A549 (cell line): ENCODE results near the gene FCAMR. TPM values are rescaled to one million over a fixed set of nuclear protein-coding genes. Genes with fewer than 3 reads are reported as not detected.

Experiments
- ATAC-seq, 2 experiments: fragments of 200-7000 bp in 1 of 2; fragments of >200 bp in 1 of 2; cut with Nextera tagmentation in 1 of 2; cut with Tn5 transposase in 1 of 2; 3 replicates each; pipeline versions ENCODE4 v1.8.0 to v1.9.1; 2018 to 2020; ENCODE audit warnings: mild to moderate bottlenecking in 1 of 2, moderate library complexity in 1 of 2
- CTCF ChIA-PET: fragments of 300-600 bp; sonication (Branson Sonifier 250); formaldehyde crosslinking; extraction: SDS; loops from one replicate; lab custom pipeline; 2021; ENCODE audit warnings: antibody characterized with exemption, inconsistent platforms; lab: Yijun Ruan, JAX
- POLR2A ChIA-PET: fragments of 350-600 bp; formaldehyde crosslinking; extraction: SDS; loops from one replicate; lab custom pipeline; 2021; ENCODE audit warnings: antibody characterized with exemption, inconsistent platforms; lab: Yijun Ruan, JAX
- DNase-seq, 2 experiments: peaks; one replicate each; pipeline versions ENCODE4 v3.0.0 to v3.0.0-alpha.2; 2011 to 2016; ENCODE audit warnings: low read depth in 1 of 2, low spot score in 1 of 2
- FAIRE-seq: peaks from 2 replicates; lab custom pipeline; 2011; peaks lifted over from hg19 to GRCh38; lab: Jason Lieb, UNC
- H3K27ac ChIP-seq, 2 experiments: fragments of >200 bp; sonication (Bioruptor Twin); formaldehyde crosslinking; 3 replicates each; pipeline ENCODE4 v1.5.1; 2016 to 2017
- H3K4me1 ChIP-seq: fragments of >200 bp; sonication (Bioruptor Twin); formaldehyde crosslinking; 3 replicates; pipeline ENCODE4 v1.6.1; 2016
- H3K4me2 ChIP-seq: fragments of >200 bp; sonication (Bioruptor Twin); formaldehyde crosslinking; 3 replicates; pipeline ENCODE4 v1.6.1; 2016
- H3K4me3 ChIP-seq: fragments of >200 bp; sonication (Bioruptor Twin); formaldehyde crosslinking; 3 replicates; pipeline ENCODE4 v1.5.1; 2016
- H3K9me3 ChIP-seq: fragments of >200 bp; sonication (Bioruptor Twin); formaldehyde crosslinking; 3 replicates; pipeline ENCODE4 v1.6.1; 2016
- CBX2 ChIP-seq: fragments of 200-600 bp; sonication (generic); IDR thresholded peaks from 2 replicates; pipeline ENCODE4 v1.6.1; 2016; ENCODE audit warnings: low read depth, mild to moderate bottlenecking, borderline replicate concordance
- CEBPB ChIP-seq, 2 experiments: fragments of >200 bp in 1 of 2; sonication (Bioruptor Twin) in 1 of 2; formaldehyde crosslinking in 1 of 2; IDR thresholded peaks; 2 replicates each; pipeline ENCODE4 v1.6.1; 2012 to 2016
- CHD4 ChIP-seq: fragments of 200-600 bp; sonication (generic); IDR thresholded peaks from 2 replicates; pipeline ENCODE4 v1.6.1; 2016; ENCODE audit warnings: antibody characterized with exemption, mild to moderate bottlenecking, borderline replicate concordance
- ELK1 ChIP-seq: fragments of 150-350 bp; IDR thresholded peaks from 2 replicates; pipeline ENCODE4 v1.6.1; 2014; ENCODE audit warnings: low read depth, mild to moderate bottlenecking, low read length
- EP300 ChIP-seq, 2 experiments: fragments of >200 bp; sonication (Bioruptor Twin); formaldehyde crosslinking; IDR thresholded peaks; 2 replicates in 1 of 2; 3 replicates in 1 of 2; pipeline ENCODE4 v1.6.1; 2016 to 2017
- FOSL2 ChIP-seq, 2 experiments: fragments of 450-650 bp in 1 of 2; fragments of >200 bp in 1 of 2; sonication (Bioruptor Twin) in 1 of 2; formaldehyde crosslinking; IDR thresholded peaks; 2 replicates each; pipeline versions ENCODE4 v1.5.0 to v1.6.1; 2016 to 2020; ENCODE audit warnings: mild to moderate bottlenecking in 1 of 2, moderate library complexity in 1 of 2
- FOXS1 ChIP-seq: fragments of 250-450 bp; sonication (Bioruptor Pico); IDR thresholded peaks from 2 replicates; pipeline ENCODE4 v1.5.0; 2020; ENCODE audit warnings: mild to moderate bottlenecking, moderate library complexity
- JUN ChIP-seq, 2 experiments: fragments of >200 bp; sonication (Bioruptor Twin); formaldehyde crosslinking; IDR thresholded peaks; 2 replicates in 1 of 2; 3 replicates in 1 of 2; pipeline ENCODE4 v1.6.1; 2016 to 2017
- MAZ ChIP-seq: fragments of 150-350 bp; IDR thresholded peaks from 2 replicates; pipeline ENCODE4 v1.6.1; 2014; ENCODE audit warnings: antibody characterized with exemption, low read depth, low read length, borderline replicate concordance
- NR3C1 ChIP-seq: fragments of >200 bp; sonication (Bioruptor Twin); formaldehyde crosslinking; IDR thresholded peaks from 3 replicates; pipeline ENCODE4 v1.6.1; 2017
- RFX5 ChIP-seq: fragments of 450-650 bp; IDR thresholded peaks from 2 replicates; pipeline ENCODE4 v1.7.1; 2014; ENCODE audit warnings: antibody characterized with exemption, mild to moderate bottlenecking, moderate library complexity
- SMC3 ChIP-seq: fragments of >200 bp; sonication (Bioruptor Twin); formaldehyde crosslinking; IDR thresholded peaks from 3 replicates; pipeline ENCODE4 v1.6.1; 2018; ENCODE audit warnings: inconsistent platforms
- SREBF2 ChIP-seq: fragments of 450-650 bp; IDR thresholded peaks from 2 replicates; pipeline ENCODE4 v1.6.1; 2014; ENCODE audit warnings: mild to moderate bottlenecking, moderate library complexity
- ZNF302 ChIP-seq: fragments of 250-450 bp; sonication (Bioruptor Pico); IDR thresholded peaks from 2 replicates; pipeline ENCODE4 v1.9.0; 2021; ENCODE audit warnings: inconsistent platforms, mild to moderate bottlenecking, moderate library complexity
- WGBS: methylation state at CpG from one replicate; pipeline ENCODE4 v1.1.6; 2017; ENCODE audit errors: missing lambda C conversion rate; 5-methylcytosine and 5-hydroxymethylcytosine counted together
- polyA plus RNA-seq, 4 experiments: library from polyadenylated mRNA; depleted of rRNA in 3 of 4; stranded (reverse); fragments of >200 nt; fragmentation: RNase III in 1 of 4; extraction: RNeasy Plus Mini Kit Qiagen cat#74134 plus additional on column Dnase treatment in 1 of 4; gene quantifications; 2 replicates in 3 of 4; 3 replicates in 1 of 4; pipeline ENCODE4 v1.2.3, GENCODE V29; 2011 to 2017
- TF ChIP-seq, protein P1 (sequence below): IDR thresholded peaks from 2 replicates; pipeline ENCODE4 v1.6.1; 2012
- TF ChIP-seq, protein P2 (sequence below): fragments of >200 bp; sonication (Bioruptor Twin); formaldehyde crosslinking; IDR thresholded peaks from 3 replicates; pipeline ENCODE4 v1.6.1; 2016

The FCAMR gene
- polyA plus RNA-seq, 2 of the 4 experiments (the other 2 are of a cell fraction) = not detected

GRCh38 chr1:207017615-207018559 lies 47.6 kb upstream of the FCAMR start:
- FAIRE-seq = no peak
- no peak overlapping the region for H3K4me2 ChIP-seq
- WGBS = 89% methylated on average over 7 of the region's 7 CpGs
- no peak for TF ChIP-seq ZNF302 (CRISPR knock-in tag)
- TF ChIP-seq, all 56 proteins: peak for 0
- ATAC-seq (no peak), DNase-seq (no peak)
- Histone ChIP-seq H3K9me3 (no peaks in the 10 kb centered on the region), H3K4me3 (no peak overlapping the region), H3K27ac (peak overlapping the region; percentile 86 to 89; a peak in 3 of 6 replicates), H3K4me1 (peaks cover 43% of the 10 kb centered on the region)
- ChIA-PET CTCF (interaction anchor here (0.7 to 2.3 kb wide), 7 partner anchors 8 to 1040 kb away, joined by 3 to 11 read pairs (median 4); no protein-coding TSS in a partner anchor), POLR2A (no interaction called here)

DNA sequence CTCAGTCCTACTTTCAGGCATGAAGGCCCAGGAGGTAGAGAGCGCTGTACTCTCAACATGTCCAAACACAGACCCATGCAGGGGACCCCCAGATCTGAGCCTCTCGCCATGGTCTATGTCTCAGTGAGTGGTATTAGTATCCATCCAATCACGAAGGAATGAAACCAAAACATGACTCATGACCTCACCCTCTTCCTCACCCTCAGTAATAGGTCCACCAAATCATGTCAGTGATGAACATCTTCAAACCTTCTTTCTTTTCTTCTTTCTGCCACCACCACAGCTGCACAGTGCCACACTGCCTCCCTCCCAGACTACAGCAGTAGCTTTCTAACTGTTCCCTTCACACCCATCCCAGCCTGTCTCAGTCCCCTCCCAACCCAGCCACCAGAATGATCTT lies 45.5 kb upstream of the FCAMR start:
- 88% methylated on average over 3 of the region's 3 CpGs for WGBS
- CTCF ChIA-PET = interaction anchor here (1.1 kb wide), 1 partner anchor 34 kb away, joined by 5 read pairs; no protein-coding TSS in a partner anchor

DNA sequence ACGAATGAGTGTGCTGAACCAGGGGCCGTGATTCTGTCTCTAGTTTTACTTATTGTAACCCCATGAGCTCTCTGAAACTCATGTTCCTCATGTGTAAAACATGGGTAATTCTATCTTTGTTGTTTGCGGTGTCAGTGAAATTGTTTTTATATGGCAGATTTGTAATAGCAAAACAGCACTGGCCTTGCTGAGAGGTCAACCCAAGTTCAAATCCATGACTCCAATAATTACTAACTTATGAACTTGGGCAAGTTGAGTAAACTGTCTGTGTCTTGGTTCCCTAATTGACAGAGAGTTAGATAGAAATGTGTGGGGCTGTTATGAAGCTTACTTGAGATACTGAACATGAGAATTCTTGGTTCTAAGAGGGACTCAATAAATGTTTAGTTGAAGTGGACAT lies 44.5 kb upstream of the FCAMR start:
- Histone ChIP-seq H3K4me3 (no peak overlapping the region), H3K9me3 (no peaks in the 10 kb centered on the region), H3K27ac (peak overlapping the region; percentile 1 to 37; a peak in 2 of 6 replicates), H3K4me1 (peaks cover 14% of the 10 kb centered on the region), H3K4me2 (no peak overlapping the region)
- FAIRE-seq (no peak), ATAC-seq (no peak), DNase-seq (no peak)
- CTCF ChIA-PET = interaction anchor here (0.8 to 1.6 kb wide), 6 partner anchors 9 to 351 kb away, joined by 3 to 5 read pairs (median 4); partner anchors contain the start of gene C1orf116
- POLR2A ChIA-PET = no interaction called here
- 88% methylated on average over 3 of the region's 3 CpGs for WGBS
- TF ChIP-seq EP300 (IDR thresholded peaks at IDR 0.05) = no peak
- TF ChIP-seq JUN (IDR thresholded peaks at IDR 0.05) = no peak
- TF ChIP-seq RFX5 = no peak

More for the DNA sequence above, 45.5 kb upstream of the FCAMR start:
- DNase-seq (no peak), FAIRE-seq (no peak), ATAC-seq (no peak)
- POLR2A ChIA-PET = no interaction called here
- H3K4me1 ChIP-seq = peaks cover 25% of the 10 kb centered on the region
- no peak overlapping the region for H3K4me3 ChIP-seq
- TF ChIP-seq MAZ (no peak), NR3C1 (no peak), CBX2 (no peak), CHD4 (no peak), SREBF2 (no peak), FOSL2 (IDR thresholded peaks at IDR 0.05) (no peak), FOSL2 (CRISPR knock-in tag; IDR thresholded peaks at IDR 0.05) (no peak), FOXS1 (CRISPR knock-in tag) (no peak), JUN (IDR thresholded peaks at IDR 0.05) (no peak), ELK1 (no peak), SMC3 (no peak), CEBPB (IDR thresholded peaks at IDR 0.05) (no peak)
- TF ChIP-seq, protein P1, sequence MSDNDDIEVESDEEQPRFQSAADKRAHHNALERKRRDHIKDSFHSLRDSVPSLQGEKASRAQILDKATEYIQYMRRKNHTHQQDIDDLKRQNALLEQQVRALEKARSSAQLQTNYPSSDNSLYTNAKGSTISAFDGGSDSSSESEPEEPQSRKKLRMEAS = no peak
- TF ChIP-seq, protein P2, sequence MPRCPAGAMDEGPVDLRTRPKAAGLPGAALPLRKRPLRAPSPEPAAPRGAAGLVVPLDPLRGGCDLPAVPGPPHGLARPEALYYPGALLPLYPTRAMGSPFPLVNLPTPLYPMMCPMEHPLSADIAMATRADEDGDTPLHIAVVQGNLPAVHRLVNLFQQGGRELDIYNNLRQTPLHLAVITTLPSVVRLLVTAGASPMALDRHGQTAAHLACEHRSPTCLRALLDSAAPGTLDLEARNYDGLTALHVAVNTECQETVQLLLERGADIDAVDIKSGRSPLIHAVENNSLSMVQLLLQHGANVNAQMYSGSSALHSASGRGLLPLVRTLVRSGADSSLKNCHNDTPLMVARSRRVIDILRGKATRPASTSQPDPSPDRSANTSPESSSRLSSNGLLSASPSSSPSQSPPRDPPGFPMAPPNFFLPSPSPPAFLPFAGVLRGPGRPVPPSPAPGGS = no peak
- peak overlapping the region; percentile 17 to 37; a peak in 3 of 6 replicates for H3K27ac ChIP-seq
- H3K4me2 ChIP-seq = no peak overlapping the region
- H3K9me3 ChIP-seq = no peaks in the 10 kb centered on the region
